Trophoblast cell (in vitro differentiated cells and primary cell): ENCODE results near the gene SLC34A1. TPM values are rescaled to one million over a fixed set of nuclear protein-coding genes. Genes with fewer than 3 reads are reported as not detected.

ENCODE experiments used
- DNase-seq, 2 donors: peaks; one replicate each; pipeline ENCODE4 v3.0.0-alpha.2; 2016
- H2AFZ ChIP-seq: 2 replicates; pipeline ENCODE4 v1.6.1; 2013; ENCODE audit warnings: low read length, moderate library complexity, mild to moderate bottlenecking; ENCODE audit not compliant: insufficient read depth, poor library complexity
- H2AK5ac ChIP-seq: 2 replicates; pipeline ENCODE4 v1.6.1; 2013; ENCODE audit warnings: mild to moderate bottlenecking, low read length
- H2BK120ac ChIP-seq: 2 replicates; pipeline ENCODE4 v1.6.1; 2013; ENCODE audit warnings: low read length, mild to moderate bottlenecking, moderate library complexity; ENCODE audit not compliant: insufficient read depth, poor library complexity
- H2BK12ac ChIP-seq: 2 replicates; pipeline ENCODE4 v1.6.1; 2013; ENCODE audit warnings: mild to moderate bottlenecking, low read length, moderate library complexity
- H2BK5ac ChIP-seq: 2 replicates; pipeline ENCODE4 v1.6.1; 2013; ENCODE audit warnings: low read length, low read depth, moderate library complexity, mild to moderate bottlenecking; ENCODE audit not compliant: poor library complexity
- H3K14ac ChIP-seq: 2 replicates; pipeline ENCODE4 v1.6.1; 2013; ENCODE audit warnings: mild to moderate bottlenecking, low read length
- H3K18ac ChIP-seq: 2 replicates; pipeline ENCODE4 v1.6.1; 2013; ENCODE audit warnings: mild to moderate bottlenecking, low read length
- H3K23ac ChIP-seq: 2 replicates; pipeline ENCODE4 v1.6.1; 2013; ENCODE audit warnings: low read length
- H3K27ac ChIP-seq: 2 replicates; pipeline ENCODE4 v1.5.1; 2013; ENCODE audit warnings: low read depth, mild to moderate bottlenecking, inconsistent platforms, low read length, moderate library complexity
- H3K27me3 ChIP-seq: 2 replicates; pipeline ENCODE4 v1.6.1; 2013; ENCODE audit warnings: inconsistent platforms, mild to moderate bottlenecking, low read length, moderate library complexity; ENCODE audit not compliant: insufficient read depth
- H3K36me3 ChIP-seq, 2 experiments: 1 replicate in 1 of 2; 2 replicates in 1 of 2; pipeline ENCODE4 v1.6.1; 2013; ENCODE audit warnings: low read length in 2 of 2, mild to moderate bottlenecking in 2 of 2, moderate library complexity in 1 of 2; ENCODE audit not compliant: insufficient read depth in 2 of 2, control insufficient read depth in 1 of 2
- H3K4ac ChIP-seq: 2 replicates; pipeline ENCODE4 v1.6.1; 2013; ENCODE audit warnings: low read depth, mild to moderate bottlenecking, low read length, moderate library complexity
- H3K4me1 ChIP-seq, 2 experiments: 1 replicate in 1 of 2; 2 replicates in 1 of 2; pipeline ENCODE4 v1.6.1; 2013; ENCODE audit warnings: low read length in 2 of 2, mild to moderate bottlenecking in 2 of 2, moderate library complexity in 1 of 2; ENCODE audit not compliant: insufficient read depth in 2 of 2, control insufficient read depth in 1 of 2
- H3K4me2 ChIP-seq: 2 replicates; pipeline ENCODE4 v1.6.1; 2013; ENCODE audit warnings: inconsistent platforms, mild to moderate bottlenecking, low read length, moderate library complexity
- H3K4me3 ChIP-seq: 2 replicates; pipeline ENCODE4 v1.5.1; 2013; ENCODE audit warnings: mild to moderate bottlenecking, low read depth, low read length, inconsistent platforms
- H3K79me1 ChIP-seq: one replicate; pipeline ENCODE4 v1.6.1; 2013; ENCODE audit warnings: low read length
- H3K79me2 ChIP-seq: 2 replicates; pipeline ENCODE4 v1.6.1; 2013; ENCODE audit warnings: low read length, mild to moderate bottlenecking; ENCODE audit not compliant: control insufficient read depth, insufficient read depth, poor library complexity
- H3K9ac ChIP-seq: 2 replicates; pipeline ENCODE4 v1.6.1; 2013; ENCODE audit warnings: mild to moderate bottlenecking, low read length
- H3K9me3 ChIP-seq: 2 replicates; pipeline ENCODE4 v1.6.1; 2013; ENCODE audit warnings: low read depth, mild to moderate bottlenecking, control low read depth, inconsistent platforms, low read length; ENCODE audit not compliant: insufficient read depth
- H4K12ac ChIP-seq: 2 replicates; pipeline ENCODE4 v1.6.1; 2013; ENCODE audit warnings: low read depth, mild to moderate bottlenecking, low read length, moderate library complexity
- H4K8ac ChIP-seq: 2 replicates; pipeline ENCODE4 v1.6.1; 2013; ENCODE audit warnings: low read depth, mild to moderate bottlenecking, low read length, moderate library complexity
- H4K91ac ChIP-seq: one replicate; pipeline ENCODE4 v1.6.1; 2013; ENCODE audit warnings: low read depth, mild to moderate bottlenecking, low read length, moderate library complexity
- WGBS: extraction: QIAGEN DNeasy Blood & Tissue Kit; methylation state at CpG from one replicate; pipeline ENCODE4 v1.1.7; 2013; ENCODE audit warnings: missing lambda C conversion rate; ENCODE audit not compliant: insufficient read length, insufficient coverage; ENCODE audit errors: extremely low coverage; 5-methylcytosine and 5-hydroxymethylcytosine counted together
- polyA plus RNA-seq: library from polyadenylated mRNA; stranded (reverse); fragments of 200-250 nt; gene quantifications from 2 replicates; pipeline ENCODE4 v1.2.3, GENCODE V29; 2013

SLC34A1 gene
- polyA plus RNA-seq, result not detected in 2 replicates

- Histone ChIP-seq H4K8ac (no peak within 1 kb of the TSS), H3K23ac (no peak within 1 kb of the TSS), H3K9me3 (peaks cover 1% of the 10 kb centered on the region), H3K4me2 (no peak within 1 kb of the TSS), H2BK120ac (no peak within 1 kb of the TSS), H3K14ac (no peak within 1 kb of the TSS), H3K36me3 (no peaks in the 10 kb centered on the region), H3K18ac (no peak within 1 kb of the TSS), H4K91ac (no peak within 1 kb of the TSS), H3K27me3 (no peaks in the 10 kb centered on the region), H2AFZ (no peak within 1 kb of the TSS), H3K27ac (no peak within 1 kb of the TSS), H4K12ac (no peak within 1 kb of the TSS), H3K79me1 (no peaks in the 10 kb centered on the region), H2BK5ac (no peak within 1 kb of the TSS), H2BK12ac (no peak within 1 kb of the TSS), H3K9ac (no peak within 1 kb of the TSS), H2AK5ac (no peak within 1 kb of the TSS), H3K79me2 (no peaks in the 10 kb centered on the region), H3K4ac (no peak within 1 kb of the TSS), H3K4me3 (no peak within 1 kb of the TSS), H3K4me1 (peaks cover 6% of the 10 kb centered on the region in 2 experiments)
- DNase-seq, result no peak
- WGBS, result no CpG with 5 or more reads among the region's 4 CpGs
Observed at GRCh38 chr5:177384134-177384533, at the start of gene SLC34A1. Gene SLC34A1 (plus strand): TSS chr5:177384434. CDS start chr5:177385742, 1,308 bp downstream.

DNA sequence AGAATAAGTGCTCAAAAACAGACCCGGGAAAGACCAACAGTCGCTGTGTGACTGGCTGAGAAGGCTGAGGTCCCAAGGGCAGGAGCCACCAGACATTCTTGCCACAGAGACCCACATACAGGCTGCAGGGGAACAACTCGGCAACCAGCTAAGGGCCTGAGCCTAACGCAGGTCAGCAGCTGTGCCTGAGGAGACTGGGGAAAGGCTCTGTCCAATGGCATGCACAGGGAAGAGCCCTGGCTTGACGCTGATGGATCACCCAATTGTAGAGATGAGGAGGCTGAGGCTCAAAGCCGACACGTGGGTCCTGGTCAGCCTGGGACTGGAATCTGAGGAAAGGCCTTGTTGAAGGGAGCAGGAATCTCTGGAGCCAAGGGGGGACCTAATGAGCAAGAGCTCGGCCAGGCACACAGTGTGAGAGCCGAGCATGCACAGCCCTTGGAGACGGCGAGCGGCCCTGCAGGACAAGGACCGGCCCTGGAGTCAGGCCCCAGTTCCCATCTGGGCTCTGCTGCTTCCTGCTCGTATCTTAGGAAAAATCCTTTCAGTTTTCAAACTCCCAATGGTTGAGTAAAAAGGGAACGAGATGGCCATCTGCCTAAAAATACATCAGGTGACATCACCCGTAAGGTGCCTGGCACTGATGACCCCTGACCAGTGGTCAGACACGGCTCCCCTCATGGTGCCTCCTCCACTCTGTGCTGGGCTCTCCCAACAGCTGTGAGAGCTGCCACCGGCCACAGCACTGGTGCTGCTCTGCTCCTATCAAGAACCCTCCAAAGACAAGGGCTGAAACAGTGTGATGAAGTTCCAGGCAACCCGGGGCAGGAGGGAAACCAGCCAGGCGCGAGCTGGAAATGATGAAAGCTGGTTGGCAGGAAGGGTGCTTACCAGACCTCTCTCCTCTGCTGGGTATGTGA, 49.2 kb upstream of the SLC34A1 start:
- no peak overlapping the region for H2BK5ac ChIP-seq
- H4K91ac ChIP-seq, result no peak overlapping the region
- no CpG with 5 or more reads among the region's 21 CpGs for WGBS
- no peak overlapping the region for H3K4me3 ChIP-seq
- H3K4me2 ChIP-seq, result no peak overlapping the region
- H3K4me1 ChIP-seq, result peaks cover 0 to 3% of the 10 kb centered on the region in 2 experiments
- no peaks in the 10 kb centered on the region for H3K79me1 ChIP-seq
- H4K12ac ChIP-seq, result no peak overlapping the region
- no peak overlapping the region for H3K18ac ChIP-seq
- no peak overlapping the region for H2AK5ac ChIP-seq
- no peaks in the 10 kb centered on the region for H3K79me2 ChIP-seq
- H2BK120ac ChIP-seq, result no peak overlapping the region
- peaks cover 88 to 94% of the 10 kb centered on the region in 2 experiments for H3K36me3 ChIP-seq
- H3K4ac ChIP-seq, result no peak overlapping the region
- no peaks in the 10 kb centered on the region for H3K9me3 ChIP-seq
- no peak overlapping the region for H2AFZ ChIP-seq
- H4K8ac ChIP-seq, result no peak overlapping the region
- no peak overlapping the region for H3K23ac ChIP-seq
- no peak overlapping the region for H3K9ac ChIP-seq
- no peak overlapping the region for H2BK12ac ChIP-seq
- no peak overlapping the region for H3K14ac ChIP-seq
- H3K27me3 ChIP-seq, result no peaks in the 10 kb centered on the region
- no peak for DNase-seq
- no peak overlapping the region for H3K27ac ChIP-seq

DNA sequence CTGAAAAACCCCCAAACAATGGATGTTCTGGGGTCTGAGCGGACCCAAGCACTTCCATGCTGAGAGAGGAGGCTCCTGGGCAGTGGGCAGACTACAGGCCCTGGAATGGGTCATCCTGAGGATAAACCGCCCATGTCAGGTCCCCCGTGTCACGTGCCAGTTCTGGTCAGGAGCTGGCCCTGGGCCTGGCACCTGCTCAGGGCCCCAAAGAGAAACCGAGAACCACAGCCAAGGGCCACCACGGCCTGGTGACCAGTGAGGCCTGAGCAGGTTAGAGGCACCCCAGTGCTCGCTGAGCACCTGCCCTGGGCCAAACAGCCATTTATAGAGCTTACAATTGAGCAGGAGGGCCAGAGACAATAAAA, 48.6 kb upstream of the SLC34A1 start:
- Histone ChIP-seq H3K79me2 (no peaks in the 10 kb centered on the region), H3K4me1 (peaks cover 0 to 3% of the 10 kb centered on the region in 2 experiments), H3K4me2 (no peak overlapping the region), H4K8ac (no peak overlapping the region), H3K9me3 (no peaks in the 10 kb centered on the region), H3K18ac (no peak overlapping the region), H2AFZ (no peak overlapping the region), H3K9ac (no peak overlapping the region), H2BK12ac (no peak overlapping the region), H4K91ac (no peak overlapping the region), H3K23ac (no peak overlapping the region), H2BK120ac (no peak overlapping the region), H2BK5ac (no peak overlapping the region), H3K27ac (no peak overlapping the region), H3K27me3 (no peaks in the 10 kb centered on the region), H3K79me1 (no peaks in the 10 kb centered on the region), H3K4ac (no peak overlapping the region), H2AK5ac (no peak overlapping the region), H3K14ac (no peak overlapping the region), H3K4me3 (no peak overlapping the region), H4K12ac (no peak overlapping the region), H3K36me3 (peaks cover 85 to 88% of the 10 kb centered on the region in 2 experiments)
- no peak for DNase-seq
- WGBS, result no CpG with 5 or more reads among the region's 7 CpGs

GRCh38 chr5:177336112-177336511, 48.1 kb upstream of the SLC34A1 start:
- no CpG with 5 or more reads among the region's 12 CpGs for WGBS
- Histone ChIP-seq H3K4ac (no peak overlapping the region), H4K91ac (no peak overlapping the region), H3K9ac (no peak overlapping the region), H3K36me3 (peaks cover 81 to 84% of the 10 kb centered on the region in 2 experiments), H3K23ac (no peak overlapping the region), H2AK5ac (no peak overlapping the region), H3K14ac (no peak overlapping the region), H4K8ac (no peak overlapping the region), H2BK12ac (no peak overlapping the region), H3K18ac (no peak overlapping the region), H3K4me1 (peaks cover 0 to 3% of the 10 kb centered on the region in 2 experiments), H3K27ac (no peak overlapping the region), H3K27me3 (no peaks in the 10 kb centered on the region), H2BK5ac (no peak overlapping the region), H3K4me3 (no peak overlapping the region), H4K12ac (no peak overlapping the region), H3K79me2 (no peaks in the 10 kb centered on the region), H2BK120ac (no peak overlapping the region), H3K9me3 (no peaks in the 10 kb centered on the region), H3K79me1 (no peaks in the 10 kb centered on the region), H3K4me2 (no peak overlapping the region), H2AFZ (no peak overlapping the region)
- DNase-seq, result no peak
